NCI-H774 (cell line): ENCODE results near the gene ART3.
A peak's percentile ranks its signal among the peaks of the same experiment; 100 is the strongest.
"Not testable (repeated sequence)": the region's sequence is repeated elsewhere in the genome, so short reads cannot be mapped to it uniquely, and the experiment has no call there.

Experiments
- DNase-seq: peaks from one replicate; lab custom pipeline; 2025; lab: John Stamatoyannopoulos, UW

ART3 gene, protein sequence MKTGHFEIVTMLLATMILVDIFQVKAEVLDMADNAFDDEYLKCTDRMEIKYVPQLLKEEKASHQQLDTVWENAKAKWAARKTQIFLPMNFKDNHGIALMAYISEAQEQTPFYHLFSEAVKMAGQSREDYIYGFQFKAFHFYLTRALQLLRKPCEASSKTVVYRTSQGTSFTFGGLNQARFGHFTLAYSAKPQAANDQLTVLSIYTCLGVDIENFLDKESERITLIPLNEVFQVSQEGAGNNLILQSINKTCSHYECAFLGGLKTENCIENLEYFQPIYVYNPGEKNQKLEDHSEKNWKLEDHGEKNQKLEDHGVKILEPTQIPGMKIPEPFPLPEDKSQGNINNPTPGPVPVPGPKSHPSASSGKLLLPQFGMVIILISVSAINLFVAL

DNA sequence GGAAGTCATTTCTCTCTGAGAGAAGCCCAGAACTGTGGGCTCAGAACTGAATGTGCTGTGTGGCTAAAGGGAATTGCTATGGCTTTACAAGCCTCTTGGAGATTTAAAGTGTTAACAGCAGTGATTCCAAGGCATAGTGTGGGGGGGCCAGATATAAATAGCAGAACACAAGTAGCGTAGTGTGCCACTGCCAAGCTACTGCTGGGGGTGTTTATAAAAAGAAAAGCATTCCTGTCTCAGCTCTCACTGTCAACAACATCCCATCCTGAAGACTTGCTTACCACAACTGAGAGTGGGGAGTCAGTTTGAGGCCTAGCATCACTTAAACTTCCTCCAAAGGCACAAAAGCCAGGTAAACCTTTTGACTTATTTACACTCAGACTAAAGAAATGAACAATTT is at the start of gene ART3:
Gene ART3, plus strand, starts transcription at position 242 of the 400 bp plus-strand sequence. CDS start 1,181 bp downstream, outside the sequence.
- DNase-seq = no peak

DNA sequence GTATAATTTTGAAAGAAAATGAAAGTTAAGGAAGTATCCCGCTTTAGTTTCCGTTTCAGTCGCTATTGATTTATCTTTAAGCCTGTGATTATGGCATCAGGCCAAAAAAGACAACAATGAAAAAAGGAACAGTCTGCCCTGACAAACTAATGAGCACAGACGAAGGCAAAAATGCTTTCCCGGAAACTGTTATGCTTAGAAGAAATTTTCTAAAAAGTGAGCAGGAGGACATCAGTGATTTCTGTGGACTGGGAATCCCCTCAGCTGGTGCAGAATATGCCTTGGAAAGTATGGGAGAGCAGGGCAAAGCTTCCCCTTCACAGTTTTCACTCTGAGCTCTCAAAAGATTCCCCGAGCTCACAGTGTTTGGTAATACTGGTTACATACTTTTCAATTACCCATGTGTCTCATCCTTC is 46.2 kb upstream of the ART3 start:
- DNase-seq = peak; percentile 27

DNA sequence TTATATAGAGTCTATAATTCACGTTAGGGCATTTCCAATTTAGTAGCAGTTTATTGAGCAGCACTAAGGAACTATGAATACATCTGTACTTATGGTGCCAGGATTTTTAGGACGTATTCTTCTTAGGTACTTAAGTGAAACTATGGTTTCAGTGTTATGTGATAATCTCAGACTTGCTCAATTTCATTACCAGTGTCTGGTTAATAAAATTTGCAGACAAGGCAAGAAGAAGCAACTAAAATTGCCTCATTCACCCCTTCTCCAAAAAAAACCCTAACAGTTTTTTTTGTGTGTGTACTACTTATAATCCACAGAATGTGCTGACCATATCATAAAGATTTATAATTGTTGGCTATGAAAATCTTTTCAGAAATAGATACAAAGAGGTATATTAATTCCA is 45.2 kb upstream of the ART3 start:
- no peak for DNase-seq

DNA sequence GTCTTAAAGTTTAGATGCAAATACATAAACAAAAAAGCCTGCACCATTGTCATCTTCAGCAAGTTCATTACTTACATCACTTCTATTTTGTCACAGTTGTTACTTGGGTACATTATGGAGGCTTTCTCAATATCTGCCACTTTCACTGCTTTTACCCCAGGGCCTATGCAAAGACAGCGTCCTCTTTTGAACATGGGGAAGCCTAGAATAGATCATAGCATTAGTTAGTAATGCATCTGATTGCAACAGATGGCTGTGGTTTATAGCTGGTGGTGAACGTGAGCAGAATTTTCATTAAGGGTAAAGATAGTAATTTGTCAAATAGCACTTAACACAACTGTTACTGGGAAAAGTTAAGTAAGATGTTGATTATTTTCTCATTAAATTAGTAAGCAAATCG is 39.4 kb upstream of the ART3 start:
- no peak for DNase-seq

DNA sequence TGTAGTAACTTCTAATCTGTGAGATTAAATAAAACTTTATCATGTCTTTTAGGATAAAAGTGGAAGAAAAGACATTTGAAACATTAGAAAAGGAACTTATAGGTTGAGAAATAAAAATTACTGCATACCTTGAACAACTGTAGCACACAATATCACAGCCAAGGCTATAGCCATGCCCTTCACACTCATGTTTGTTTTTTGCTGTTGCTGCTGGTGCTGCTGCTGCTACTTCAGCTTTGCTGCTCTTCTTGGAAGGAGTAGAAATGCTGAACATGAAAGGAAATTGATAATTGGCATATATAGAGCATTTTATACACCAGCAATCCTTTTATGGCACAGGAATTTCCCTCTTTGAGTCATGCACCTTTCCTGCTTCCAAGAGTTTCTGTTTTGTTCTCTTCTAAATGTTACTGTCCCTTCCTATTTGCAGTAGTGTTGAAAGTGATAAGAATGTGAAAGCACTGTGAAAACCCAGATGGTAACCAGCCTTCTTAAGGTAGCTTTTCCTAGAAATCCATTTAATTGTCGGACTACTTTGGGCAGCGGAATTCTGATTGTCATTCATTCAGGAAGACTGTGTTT is 38.6 kb upstream of the ART3 start, which contains the start of gene CXCL11:
Gene CXCL11, minus strand, starts transcription at position 272 of the 582 bp plus-strand sequence. Its CDS starts 83 bp downstream, at position 189.
- DNase-seq = no peak

DNA sequence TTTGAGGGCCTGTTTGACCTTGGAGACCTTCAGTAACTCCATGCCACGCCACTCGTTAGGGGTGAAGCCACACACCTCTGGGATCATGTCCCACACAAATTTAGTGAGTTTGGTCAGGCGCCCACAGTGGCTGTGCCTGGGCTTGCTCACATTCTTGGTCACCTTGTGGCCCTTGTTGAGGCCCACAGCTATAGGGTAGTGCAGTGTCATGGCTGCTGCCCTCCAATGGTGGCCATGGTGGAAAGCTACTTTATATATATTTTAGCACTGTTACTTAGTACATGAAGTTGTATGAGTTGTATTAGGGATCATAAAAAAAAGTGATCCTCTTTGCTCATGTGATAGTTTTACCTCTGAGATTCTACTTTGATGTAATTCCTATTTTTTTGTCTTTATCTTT is 37.7 kb upstream of the ART3 start:
- no peak for DNase-seq

DNA sequence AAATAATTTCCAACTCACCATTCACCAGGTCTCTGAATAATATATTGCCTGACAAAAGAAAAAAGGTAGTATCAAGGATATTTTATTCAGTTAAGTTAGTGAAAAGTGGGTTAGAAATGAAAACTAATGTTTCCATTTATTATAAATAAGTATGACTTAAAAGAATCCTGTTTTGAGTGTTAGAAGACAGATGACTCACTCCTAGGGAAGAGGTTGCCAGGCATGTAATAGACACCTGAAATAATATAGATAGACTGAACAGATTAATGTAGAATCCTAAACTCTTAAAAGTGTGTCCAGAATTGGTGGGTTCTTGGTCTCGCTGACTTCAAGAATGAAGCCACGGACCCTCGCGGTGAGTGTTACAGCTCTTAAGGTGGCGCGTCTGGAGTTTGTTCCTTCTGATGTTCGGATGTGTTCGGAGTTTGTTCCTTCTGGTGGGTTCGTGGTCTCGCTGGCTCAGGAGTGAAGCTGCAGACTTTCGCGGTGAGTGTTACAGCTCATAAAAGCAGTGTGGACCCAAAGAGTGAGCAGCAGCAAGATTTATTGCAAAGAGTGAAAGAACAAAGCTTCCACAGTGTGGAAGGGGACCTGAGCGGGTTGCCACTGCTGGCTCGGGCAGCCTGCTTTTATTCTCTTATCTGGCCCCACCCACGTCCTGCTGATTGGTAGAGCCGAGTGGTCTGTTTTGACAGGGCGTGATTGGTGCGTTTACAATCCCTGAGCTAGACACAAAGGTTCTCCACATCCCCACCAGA is 32.1 kb upstream of the ART3 start:
- not testable (repeated sequence) for DNase-seq

DNA sequence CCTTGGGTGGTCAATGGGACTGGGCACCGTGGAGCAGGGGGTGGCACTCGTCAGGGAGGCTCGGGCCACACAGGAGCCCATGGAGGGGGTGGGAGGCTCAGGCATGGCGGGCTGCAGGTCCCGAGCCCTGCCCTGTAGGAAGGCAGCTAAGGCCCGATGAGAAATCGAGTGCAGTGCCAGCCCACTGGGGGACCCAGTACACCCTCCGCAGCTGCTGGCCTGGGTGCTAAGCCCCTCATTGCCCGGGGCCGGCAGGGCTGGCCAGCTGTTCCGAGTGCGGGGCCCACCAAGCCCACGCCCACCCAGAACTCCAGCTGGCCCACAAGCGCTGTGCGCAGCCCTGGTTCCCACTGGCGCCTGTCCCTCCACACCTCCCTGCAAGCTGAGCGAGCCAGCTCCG is 31.2 kb upstream of the ART3 start:
- DNase-seq = not testable (repeated sequence)

DNA sequence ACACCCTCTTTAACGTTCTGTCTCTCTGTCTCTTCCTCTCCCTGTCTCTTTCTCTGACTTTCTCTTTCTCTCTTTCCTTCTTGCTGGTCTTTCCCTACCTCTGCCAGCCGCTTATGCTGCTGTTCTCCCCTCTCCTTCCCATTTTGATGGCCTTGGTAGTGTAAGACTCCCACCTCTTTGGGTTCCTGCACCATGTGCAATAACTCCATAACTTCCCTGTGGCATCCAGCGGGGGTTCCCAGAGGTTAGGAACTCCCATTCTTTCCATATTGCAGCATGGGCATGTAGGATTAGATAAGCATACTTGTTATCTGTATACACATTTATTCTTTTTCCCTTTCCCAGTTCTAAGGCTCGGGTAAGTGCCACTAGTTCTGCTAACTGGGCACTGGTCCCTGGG is 29.8 kb upstream of the ART3 start:
- not testable (repeated sequence) for DNase-seq

DNA sequence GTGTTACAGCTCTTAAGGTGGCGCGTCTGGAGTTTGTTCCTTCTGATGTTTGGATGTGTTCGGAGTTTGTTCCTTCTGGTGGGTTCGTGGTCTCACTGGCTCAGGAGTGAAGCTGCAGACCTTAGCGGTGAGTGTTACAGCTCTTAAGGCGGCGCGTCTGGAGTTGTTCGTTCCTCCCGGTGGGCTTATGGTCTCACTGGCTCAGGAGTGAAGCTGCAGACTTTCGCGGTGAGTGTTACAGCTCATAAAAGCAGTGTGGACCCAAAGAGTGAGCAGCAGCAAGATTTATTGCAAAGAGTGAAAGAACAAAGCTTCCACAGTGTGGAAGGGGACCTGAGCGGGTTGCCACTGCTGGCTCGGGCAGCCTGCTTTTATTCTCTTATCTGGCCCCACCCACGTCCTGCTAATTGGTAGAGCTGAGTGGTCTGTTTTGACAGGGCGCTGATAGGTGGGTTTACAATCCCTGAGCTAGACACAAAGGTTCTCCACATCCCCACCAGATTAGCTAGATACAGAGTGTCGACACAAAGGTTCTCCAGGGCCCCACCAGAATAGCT is 24.6 kb upstream of the ART3 start:
- not testable (repeated sequence) for DNase-seq

DNA sequence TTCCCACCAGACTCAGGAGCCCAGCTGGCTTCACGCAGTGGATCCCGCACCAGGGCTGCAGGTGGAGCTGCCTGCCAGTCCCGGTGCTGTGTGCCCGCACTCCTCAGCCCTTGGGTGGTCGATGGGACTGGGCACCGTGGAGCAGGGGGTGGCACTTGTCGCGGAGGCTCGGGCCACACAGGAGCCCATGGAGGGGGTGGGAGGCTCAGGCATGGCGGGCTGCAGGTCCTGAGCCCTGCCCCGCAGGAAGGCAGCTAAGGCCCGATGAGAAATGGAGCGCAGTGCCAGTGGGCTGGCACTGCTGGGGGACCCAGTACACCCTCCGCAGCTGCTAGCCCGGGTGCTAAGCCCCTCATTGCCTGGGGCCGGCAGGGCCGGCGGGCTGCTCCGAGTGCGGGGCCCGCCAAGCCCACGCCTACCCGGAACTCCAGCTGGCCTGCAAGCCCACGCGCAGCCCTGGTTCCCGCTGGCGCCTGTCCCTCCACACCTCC is 23.9 kb upstream of the ART3 start:
- not testable (repeated sequence) for DNase-seq

DNA sequence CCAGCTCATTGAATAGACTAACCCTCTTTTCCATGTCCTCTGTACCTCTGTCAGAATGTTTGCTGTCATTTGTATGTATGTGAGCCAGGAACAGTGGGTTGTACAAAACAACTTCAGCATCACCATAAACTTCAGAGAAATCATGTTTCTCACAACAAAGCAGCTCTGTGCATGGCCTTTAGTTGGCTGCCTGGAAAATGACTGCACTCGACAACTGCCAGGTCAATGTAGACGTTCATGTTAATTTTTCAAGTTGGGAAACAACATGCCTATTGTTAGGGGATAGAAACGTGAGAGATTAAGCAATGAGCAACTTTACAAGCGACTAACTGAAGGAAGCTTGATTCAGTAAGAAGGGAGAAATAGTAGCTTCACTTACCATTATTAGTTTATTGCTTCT is 20.8 kb upstream of the ART3 start:
- DNase-seq = no peak

DNA sequence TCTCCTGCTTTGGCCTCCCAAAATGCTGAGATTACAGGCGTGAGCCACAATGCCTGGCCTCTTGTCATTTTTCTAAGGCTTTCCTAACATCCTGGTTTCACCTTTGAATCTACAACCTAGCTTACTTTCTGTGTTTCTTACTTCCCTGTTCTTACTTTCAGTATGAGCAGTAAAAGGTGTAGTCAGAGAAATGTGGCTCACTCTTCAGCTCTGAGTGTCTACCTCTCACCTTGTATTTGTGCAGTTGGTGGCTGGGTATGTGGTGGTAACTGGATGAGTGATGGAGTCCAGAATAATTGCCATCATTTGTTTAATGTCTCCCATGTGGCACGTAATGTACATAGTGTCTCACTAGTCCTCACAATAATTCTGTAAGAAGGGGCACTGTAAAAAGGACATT is 19.5 kb upstream of the ART3 start:
- peak; percentile 57 for DNase-seq

DNA sequence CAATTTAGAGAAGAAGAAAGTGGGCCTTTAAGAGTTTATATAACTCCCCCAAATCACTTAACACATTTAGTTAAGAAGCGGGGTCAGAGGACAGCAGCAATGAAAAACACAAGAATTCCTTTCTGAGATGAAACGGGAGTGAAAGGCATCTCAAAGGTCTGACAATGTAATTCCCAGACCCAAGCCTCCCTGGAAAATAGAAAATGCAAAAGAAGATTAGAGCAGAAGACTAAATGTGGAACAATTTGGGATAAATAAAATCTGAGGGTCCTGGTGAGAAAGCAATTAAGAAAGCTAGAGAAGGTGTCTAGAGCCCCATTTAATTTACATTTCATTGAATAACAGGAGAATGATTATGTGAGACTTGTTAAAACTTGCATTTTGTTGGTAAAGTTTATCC is 19.1 kb upstream of the ART3 start:
- DNase-seq = no peak

DNA sequence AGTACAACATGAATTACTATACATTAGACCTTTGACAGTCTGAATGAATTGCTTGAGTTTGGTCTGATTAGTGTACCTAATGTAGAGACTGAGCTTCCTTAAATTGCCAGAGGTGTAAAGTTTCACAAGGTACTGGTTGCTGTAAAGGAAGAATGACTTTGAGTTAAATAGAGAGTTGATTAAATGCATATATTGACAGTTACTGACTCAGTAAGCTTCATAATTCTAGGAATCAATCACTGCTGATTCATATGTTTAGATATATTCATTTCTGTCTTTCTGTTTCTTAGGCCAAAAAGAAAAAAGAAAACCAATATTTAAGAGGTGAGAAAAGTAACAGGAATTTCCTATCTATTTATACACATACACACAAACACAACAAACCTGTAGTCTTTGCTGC is 16.2 kb upstream of the ART3 start:
- no peak for DNase-seq

DNA sequence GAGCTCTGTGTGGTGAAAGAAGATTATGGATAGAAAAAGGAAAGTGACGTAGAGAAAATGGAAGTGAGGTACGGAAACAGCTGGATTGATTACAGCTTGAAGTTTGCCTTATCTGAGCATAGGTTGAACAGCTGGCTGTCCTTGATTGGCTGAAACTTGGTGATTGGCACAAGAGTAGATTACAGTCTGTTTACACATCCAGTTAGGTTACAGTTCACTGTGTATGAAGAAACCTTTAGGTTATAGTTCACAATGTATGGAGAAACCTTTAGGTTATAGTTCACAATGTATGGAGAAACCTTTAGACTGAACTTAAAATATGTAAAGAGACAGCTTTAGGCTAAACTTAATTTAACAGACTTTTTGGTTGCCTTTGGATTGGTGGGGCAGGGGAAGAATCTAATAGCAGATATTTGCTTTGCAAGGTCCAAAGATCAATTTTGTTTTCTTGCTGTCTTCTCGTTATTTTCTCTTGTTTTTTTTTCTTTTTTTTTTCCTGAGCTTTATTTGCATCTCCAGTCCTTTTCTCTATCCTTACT is 15.6 kb upstream of the ART3 start:
- no peak for DNase-seq

DNA sequence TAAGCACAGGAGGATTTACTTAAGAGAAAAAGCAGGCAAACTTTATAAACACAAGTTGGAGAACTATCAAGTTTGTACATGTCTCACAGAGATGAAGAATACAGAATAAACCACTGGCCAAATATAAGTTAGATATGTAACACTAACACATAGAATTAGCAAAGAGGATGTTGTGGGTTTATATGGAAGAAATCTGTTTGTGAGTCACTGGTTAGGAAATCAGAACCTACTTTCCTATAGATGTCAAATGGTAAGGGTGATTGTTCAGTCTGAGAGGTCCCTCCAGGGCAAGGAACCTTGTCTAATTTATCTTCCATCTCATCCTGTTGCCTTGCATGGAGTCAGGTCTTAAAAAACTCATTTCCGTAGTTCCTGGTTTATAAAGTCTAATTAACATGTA is 14.8 kb upstream of the ART3 start:
- DNase-seq = no peak

DNA sequence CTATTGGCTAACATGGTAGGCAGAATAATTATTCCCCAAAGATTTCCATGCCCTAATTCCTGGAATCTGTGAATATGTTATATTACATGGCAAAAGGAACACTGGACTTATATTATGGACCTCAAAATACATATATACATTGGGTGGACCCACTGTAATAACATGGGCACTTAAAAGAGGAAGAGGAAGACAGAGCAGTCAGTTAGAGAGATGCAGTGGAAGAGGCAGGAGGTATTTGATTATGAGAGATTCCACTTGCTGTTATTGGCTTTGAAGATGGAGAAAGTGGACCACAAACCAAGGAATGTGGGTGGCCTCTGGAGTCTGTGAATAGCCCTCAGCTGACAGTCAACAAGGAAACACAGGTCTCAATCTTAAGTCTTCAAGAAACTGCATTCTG is 14.0 kb upstream of the ART3 start:
- no peak for DNase-seq

DNA sequence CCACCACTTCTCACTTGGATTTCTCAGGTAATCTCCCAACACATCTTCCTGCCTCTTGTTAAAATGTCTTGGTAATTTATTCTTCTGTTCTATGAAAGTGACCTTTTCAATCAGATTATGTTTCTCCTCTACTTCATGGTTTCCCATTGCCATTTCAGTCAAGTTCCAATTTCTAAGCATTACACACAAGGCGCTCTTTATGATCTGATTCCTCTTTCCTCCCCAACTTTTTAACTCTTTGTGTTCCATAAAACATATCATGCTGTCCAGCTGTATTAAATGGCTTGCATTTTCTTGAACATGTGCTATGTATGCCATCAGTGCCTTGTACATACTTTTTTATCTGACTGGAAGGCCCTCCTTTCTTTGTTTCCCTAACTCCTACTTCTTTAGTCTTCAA is 13.1 kb upstream of the ART3 start:
- no peak for DNase-seq

DNA sequence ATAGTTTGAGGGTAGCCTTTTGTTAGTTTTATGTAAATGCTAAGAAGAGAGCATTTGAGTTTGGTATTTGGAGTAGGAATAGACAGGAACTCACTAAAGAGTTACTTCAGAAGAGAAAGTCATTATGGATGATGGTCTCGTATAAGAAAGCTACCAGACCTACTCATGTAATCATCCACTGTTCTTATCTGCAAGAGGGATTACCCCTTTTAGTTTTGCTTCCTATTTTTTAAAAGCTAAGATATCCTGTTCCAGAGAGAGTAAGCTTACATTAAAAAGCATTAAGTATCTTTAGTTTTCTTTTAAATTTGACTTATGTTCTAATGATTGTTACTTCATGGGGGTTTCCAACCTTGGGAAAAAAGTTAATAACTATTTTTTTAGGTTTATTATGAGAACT is 12.5 kb upstream of the ART3 start:
- DNase-seq = no peak

DNA sequence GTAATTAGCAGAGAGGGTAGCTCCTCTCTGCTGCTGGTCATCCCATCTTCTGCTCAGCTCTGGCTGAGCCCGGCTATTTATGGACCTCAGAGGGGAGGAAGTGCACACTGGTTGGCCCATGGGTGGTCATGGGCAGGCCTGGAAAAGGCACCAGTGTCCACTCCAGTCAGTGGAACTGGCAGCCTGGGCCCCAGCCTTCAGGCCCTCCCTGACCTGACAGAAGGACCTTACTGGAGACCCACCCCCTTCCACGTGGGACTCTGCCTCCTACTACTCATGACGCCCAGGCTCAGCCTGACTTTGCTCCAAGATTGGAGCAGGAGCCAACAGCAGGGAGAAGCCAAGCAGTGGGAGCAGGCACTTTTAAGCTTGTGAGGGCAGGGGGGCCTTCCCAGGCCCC is 8.0 kb upstream of the ART3 start:
- DNase-seq = no peak

DNA sequence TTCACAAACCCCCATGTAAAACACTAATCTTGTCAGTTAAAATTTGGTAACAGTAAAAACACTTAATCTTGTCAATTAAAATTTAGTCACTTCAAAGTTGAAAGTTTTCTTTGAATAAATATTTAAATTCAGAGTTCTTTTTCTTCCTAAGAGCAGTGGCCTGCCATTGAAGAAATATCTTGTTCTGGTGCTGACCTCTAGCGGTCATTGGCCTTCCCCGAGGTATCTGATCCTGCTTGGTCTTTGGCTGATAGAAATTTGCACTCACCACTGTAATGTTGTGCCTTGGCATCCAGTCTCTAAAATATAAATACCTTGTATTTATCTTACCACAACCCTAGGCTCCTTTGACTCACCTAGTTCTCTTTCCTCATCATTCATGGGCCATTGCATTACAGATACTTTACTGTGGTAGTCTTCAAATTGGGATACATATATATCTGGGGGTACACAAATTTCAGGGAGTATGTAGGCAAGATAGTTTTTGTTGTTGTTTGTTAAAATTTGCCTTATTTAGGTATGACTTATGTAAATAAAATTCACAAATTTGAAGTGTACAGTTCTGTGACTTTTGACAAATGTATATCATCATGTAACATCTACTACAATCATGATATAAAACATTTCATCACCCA is 6.7 kb upstream of the ART3 start:
- DNase-seq = peak; percentile 58
